Brain microvascular endothelial cell (primary cell): ENCODE results near the gene ASIC3.

Source experiments
- DNase-seq: peaks from one replicate; pipeline ENCODE4 v3.0.0-alpha.2; 2020
- H3K27ac ChIP-seq: fragments of 250-450 bp; sonication (Bioruptor Pico); 2 replicates; pipeline ENCODE4 v1.5.1; 2020; ENCODE audit warnings: mild to moderate bottlenecking, moderate library complexity
- H3K27me3 ChIP-seq: fragments of 250-450 bp; sonication (Bioruptor Pico); replicated peaks from 2 replicates; pipeline ENCODE4 v1.5.1; 2020; ENCODE audit warnings: mild to moderate bottlenecking
- H3K36me3 ChIP-seq: fragments of 250-450 bp; sonication (Bioruptor Pico); replicated peaks from 2 replicates; pipeline ENCODE4 v1.5.1; 2020; ENCODE audit warnings: mild to moderate bottlenecking
- H3K4me3 ChIP-seq: 2 replicates; pipeline ENCODE4 v1.5.1; 2011; ENCODE audit warnings: low read depth, mild to moderate bottlenecking, control low read depth, low read length, moderate library complexity
- CTCF ChIP-seq: IDR thresholded peaks from 2 replicates; pipeline ENCODE4 v1.5.1; 2011; ENCODE audit warnings: low read depth, mild to moderate bottlenecking, moderate library complexity, low read length, control low read depth, inconsistent platforms; ENCODE audit errors: missing control alignments
- in situ Hi-C: cut with HindIII; loops from 2 replicates; pipeline ENCODE4 v1.10.0; 2017; ENCODE audit warnings: low sequenced_read_pairs, low pct_ligation_motif_present

ASIC3 gene

GRCh38 chr7:151034312-151035025 lies 13.9 kb upstream of the ASIC3 start:
- no peak overlapping the region for H3K4me3 ChIP-seq
- peaks cover 43% of the 10 kb centered on the region for H3K36me3 ChIP-seq
- no peak for TF ChIP-seq CTCF
- H3K27me3 ChIP-seq: no peaks in the 10 kb centered on the region
- in situ Hi-C loops: no loop called here
- H3K27ac ChIP-seq: no peak overlapping the region
- DNase-seq: no peak

- TF ChIP-seq CTCF: no peak
- no peak for DNase-seq
- no peaks in the 10 kb centered on the region for H3K27me3 ChIP-seq
- no peak overlapping the region for H3K27ac ChIP-seq
- no peak overlapping the region for H3K4me3 ChIP-seq
- in situ Hi-C loops: no loop called here
- H3K36me3 ChIP-seq: peaks cover 43% of the 10 kb centered on the region
Observed at GRCh38 chr7:151035026-151035717, 13.2 kb upstream of the ASIC3 start.

GRCh38 chr7:151035902-151036301 lies 12.4 kb upstream of the ASIC3 start:
- no peak for DNase-seq
- no peak for TF ChIP-seq CTCF
- Histone ChIP-seq H3K27me3 (no peaks in the 10 kb centered on the region), H3K4me3 (no peak overlapping the region), H3K36me3 (peaks cover 43% of the 10 kb centered on the region), H3K27ac (no peak overlapping the region)
- in situ Hi-C loops: no loop called here

- peaks cover 34% of the 10 kb centered on the region for H3K36me3 ChIP-seq
- H3K27me3 ChIP-seq: no peaks in the 10 kb centered on the region
- peak overlapping the region; percentile 86 for H3K27ac ChIP-seq
- DNase-seq: peak; percentile 94
- in situ Hi-C loops: no loop called here
- no peak overlapping the region for H3K4me3 ChIP-seq
- TF ChIP-seq CTCF: no peak
Observed at GRCh38 chr7:151038951-151039849, 9.1 kb upstream of the ASIC3 start.

DNA sequence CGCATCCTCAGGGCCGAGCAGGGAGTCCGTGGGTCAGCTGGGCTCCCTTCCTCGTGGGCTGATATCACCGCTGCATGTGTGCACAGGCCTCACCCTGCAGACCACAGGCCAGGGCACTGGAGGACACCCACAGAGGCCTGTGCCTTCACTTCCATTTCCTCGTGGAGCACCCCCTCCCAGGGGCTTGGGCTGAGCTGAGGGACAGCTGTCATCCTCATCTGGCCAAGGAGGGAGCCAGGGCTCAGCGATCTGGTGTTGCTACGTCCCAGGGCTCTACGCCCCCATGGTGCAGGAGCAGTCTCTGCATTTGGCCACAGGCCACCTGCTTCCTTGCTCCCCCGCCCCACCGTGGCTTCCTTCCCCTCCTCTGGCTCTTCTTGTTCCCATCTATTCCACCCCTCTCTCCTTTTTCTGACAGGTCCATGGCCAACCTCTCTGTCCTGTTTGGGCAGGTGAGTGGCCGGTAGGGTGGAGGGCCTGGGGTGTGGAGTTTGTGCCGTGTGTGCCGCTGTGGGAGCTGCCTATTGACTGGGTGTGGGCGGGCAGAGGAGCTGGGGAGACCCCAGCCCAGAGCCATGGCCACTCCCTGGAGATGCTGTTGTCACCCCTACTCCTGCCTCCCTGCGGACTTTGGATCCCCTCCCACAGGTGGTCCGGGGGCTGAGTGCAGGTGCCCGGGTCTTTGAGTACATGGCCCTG lies 8.3 kb upstream of the ASIC3 start:
- TF ChIP-seq CTCF: no peak
- Histone ChIP-seq H3K4me3 (no peak overlapping the region), H3K27ac (peak overlapping the region; percentile 86), H3K27me3 (no peaks in the 10 kb centered on the region), H3K36me3 (peaks cover 26% of the 10 kb centered on the region)
- DNase-seq: no peak
- in situ Hi-C loops: no loop called here
